Psoas muscle (tissue), 8 donors: ENCODE data around the gene SPRN. TPM values are rescaled to one million over a fixed set of nuclear protein-coding genes. Genes with fewer than 3 reads are reported as not detected.

ENCODE experiments used
- ATAC-seq, 4 donors: fragments of 200-7000 bp; cut with Tn5 transposase; one replicate each; pipeline ENCODE4 v1.9.1; 2020; ENCODE audit warnings: moderate library complexity in 3 of 4, mild to moderate bottlenecking in 2 of 4
- DNase-seq, 2 donors: peaks; one replicate each; pipeline ENCODE4 v3.0.0-alpha.2; 2020
- H3K27ac ChIP-seq: fragments of 200-600 bp; one replicate; pipeline ENCODE4 v1.8.0; 2022
- H3K27me3 ChIP-seq, 3 donors: fragments of 200-600 bp in 1 of 3; one replicate each; pipeline versions ENCODE4 v1.6.1 to v1.8.0; 2013 to 2022; ENCODE audit warnings: low read length in 2 of 3, mild to moderate bottlenecking in 2 of 3, moderate library complexity in 1 of 3; ENCODE audit not compliant: insufficient read depth in 3 of 3
- H3K36me3 ChIP-seq, 2 donors: fragments of 200-600 bp in 1 of 2; one replicate each; pipeline versions ENCODE4 v1.6.1 to v1.8.0; 2013 to 2022; ENCODE audit warnings: low read depth in 1 of 2, mild to moderate bottlenecking in 1 of 2, moderate library complexity in 1 of 2; ENCODE audit not compliant: insufficient read depth in 1 of 2
- H3K4me1 ChIP-seq: fragments of 200-600 bp; one replicate; pipeline ENCODE4 v1.8.0; 2022
- H3K4me3 ChIP-seq: fragments of 200-600 bp; one replicate; pipeline ENCODE4 v1.8.0; 2022; ENCODE audit warnings: mild to moderate bottlenecking
- H3K9me3 ChIP-seq: fragments of 200-600 bp; one replicate; pipeline ENCODE4 v1.8.0; 2022
- CTCF ChIP-seq: fragments of 200-600 bp; IDR thresholded peaks from one replicate; pipeline ENCODE4 v1.8.0; 2022; ENCODE audit warnings: antibody characterized with exemption
- WGBS, 3 donors: extraction: QIAGEN DNeasy Blood & Tissue Kit; methylation state at CpG; one replicate each; pipeline versions ENCODE4 v1.1.6 to v1.1.7; 2013; 5-methylcytosine and 5-hydroxymethylcytosine counted together
- intact Hi-C, 2 donors: fragments of 100-400 bp; cut with DNase I; formaldehyde crosslinking; loops; one replicate each; pipeline versions ENCODE4 v1.11.0 to v1.14.2; 2022
- polyA plus RNA-seq, 3 donors: library from polyadenylated mRNA; stranded (reverse); fragments of 200-250 nt; gene quantifications; one replicate each; pipeline ENCODE4 v1.2.3, GENCODE V29; 2013
- total RNA-seq, 4 donors: library from RNA; stranded (reverse); fragmentation: NEBNext Ultra II Directional in 2 of 4; extraction: Animal tissue kit (Norgen Biotek cat#: 25700) in 2 of 4; gene quantifications; one replicate each; pipeline versions ENCODE4 v1.2.1 to v1.2.4, GENCODE V29; 2021 to 2023
- donor health status: healthy with polysubstance abuse.
- donor health status: DM: no; HTN: no; CAD: no; lungs with moderate emphysema.
- donor health status: Bipolar disorder and iron deficiency.
- donor health status: healthy.
- donor health status: DM: yes; HTN: yes; CAD: no.
- donor health status: DM: no; HTN: no; CAD: no.
- donor health status: DM: no; HTN: no; CAD: no.
- donor health status: DM: yes; HTN: yes; CAD: no.

SPRN gene
- total and polyA plus RNA-seq, 7 donors: 0.08 to 0.22 (median 0.12) TPM; not detected in 4

DNA sequence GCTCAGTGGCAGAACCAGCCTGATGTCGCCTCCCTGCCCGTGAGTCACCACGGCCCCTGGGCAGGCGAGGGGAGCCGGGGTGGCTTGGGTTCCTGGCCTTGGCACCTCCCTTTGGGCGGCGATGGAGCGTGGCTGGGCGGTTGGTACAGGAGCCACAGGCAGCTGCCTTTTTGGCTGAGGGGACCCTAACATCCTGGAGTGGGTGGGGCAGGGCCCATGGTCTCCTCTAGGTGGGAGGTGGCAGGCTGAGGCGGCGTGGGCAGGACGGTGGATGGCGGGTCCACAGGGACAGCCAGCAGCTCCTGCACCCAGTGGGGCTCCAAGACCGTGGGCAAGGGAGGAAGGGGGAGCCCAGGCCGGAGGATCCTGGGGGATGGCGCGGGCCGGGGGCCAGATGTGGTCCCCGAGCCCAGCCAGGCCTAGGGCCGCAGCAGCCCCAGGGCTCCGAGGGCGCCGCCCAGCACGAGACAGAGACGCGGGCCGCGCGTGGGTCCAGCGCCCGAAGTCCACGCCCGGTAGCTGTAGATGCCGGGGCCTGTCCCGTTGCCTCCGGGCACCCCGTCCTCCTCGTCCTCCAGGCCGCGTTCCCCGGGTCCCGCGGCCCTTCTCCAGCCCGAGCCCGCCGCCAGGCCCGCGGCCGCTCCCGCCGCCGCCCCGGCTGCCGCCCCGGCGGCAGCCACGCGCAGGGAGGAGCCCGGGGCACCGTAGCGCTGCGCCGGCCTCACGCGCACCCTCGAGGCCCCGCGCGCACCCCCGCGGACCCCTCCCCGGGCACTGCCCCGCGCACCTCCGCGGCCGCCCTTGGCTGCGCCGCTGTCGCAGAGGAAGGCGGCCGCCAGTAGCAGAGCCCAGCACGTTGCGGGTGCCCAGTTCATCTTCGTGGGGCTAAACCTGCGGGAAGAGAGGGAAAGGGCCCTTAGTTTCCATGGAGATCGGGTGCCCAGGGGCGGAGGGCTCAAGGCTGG lies 1.3 kb downstream of the SPRN start:
- Histone ChIP-seq H3K27me3 (peaks cover 0 to 15% (median 8%) of the 10 kb centered on the region in 3 donors), H3K27ac (no peak overlapping the region), H3K4me1 (peaks cover 3% of the 10 kb centered on the region), H3K36me3 (peaks cover 0 to 30% of the 10 kb centered on the region in 2 donors), H3K4me3 (no peak overlapping the region), H3K9me3 (peaks cover 1% of the 10 kb centered on the region)
- TF ChIP-seq CTCF: no peak
- intact Hi-C loops: no loop called here
- no peak for DNase-seq
- peak in 2 of 4 donors; percentile 22 to 45 for ATAC-seq
- whole genome bisulfite sequencing, 3 donors: 12 to 15% (median 14%) methylated on average over 58 to 88 of the region's 88 CpGs

DNA sequence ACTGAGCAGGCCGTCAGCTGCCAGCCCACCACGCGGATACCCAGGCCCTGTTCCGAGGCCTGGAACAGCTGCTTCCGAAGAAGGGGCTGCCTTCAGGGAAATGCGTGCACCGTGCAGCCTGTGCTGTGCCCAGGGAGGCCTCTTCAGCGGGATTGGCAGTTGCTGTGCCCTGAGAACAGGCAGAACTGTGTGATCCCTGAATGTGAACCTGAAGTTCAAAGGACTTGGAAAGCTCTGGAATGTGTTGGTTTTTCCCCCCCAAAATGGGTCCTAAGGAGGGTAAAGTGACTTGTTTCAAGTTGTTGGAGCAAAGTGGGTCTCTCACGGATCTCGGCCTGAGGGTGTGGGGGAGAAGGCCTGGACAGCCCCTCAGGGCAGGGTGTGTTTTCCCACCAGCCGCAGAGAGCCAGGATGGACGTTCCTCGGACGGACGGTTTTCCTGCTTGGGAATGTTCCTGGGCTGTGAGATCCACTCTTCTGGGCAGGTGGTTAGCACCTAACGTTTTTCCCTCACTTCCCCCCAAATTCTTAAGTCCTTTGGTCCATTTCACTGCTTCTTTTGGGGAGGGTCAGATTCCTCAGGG lies 2.1 kb downstream of the SPRN start:
- Histone ChIP-seq H3K27ac (no peak overlapping the region), H3K36me3 (peaks cover 0 to 35% of the 10 kb centered on the region in 2 donors), H3K9me3 (no peaks in the 10 kb centered on the region), H3K4me3 (no peak overlapping the region), H3K27me3 (peaks cover 0 to 15% (median 8%) of the 10 kb centered on the region in 3 donors), H3K4me1 (peaks cover 3% of the 10 kb centered on the region)
- intact Hi-C loops: no loop called here
- DNase-seq (no peak), ATAC-seq (no peak)
- 65 to 74% (median 66%) methylated on average over 16 of the region's 16 CpGs for whole genome bisulfite sequencing, 3 donors
- no peak for TF ChIP-seq CTCF

DNA sequence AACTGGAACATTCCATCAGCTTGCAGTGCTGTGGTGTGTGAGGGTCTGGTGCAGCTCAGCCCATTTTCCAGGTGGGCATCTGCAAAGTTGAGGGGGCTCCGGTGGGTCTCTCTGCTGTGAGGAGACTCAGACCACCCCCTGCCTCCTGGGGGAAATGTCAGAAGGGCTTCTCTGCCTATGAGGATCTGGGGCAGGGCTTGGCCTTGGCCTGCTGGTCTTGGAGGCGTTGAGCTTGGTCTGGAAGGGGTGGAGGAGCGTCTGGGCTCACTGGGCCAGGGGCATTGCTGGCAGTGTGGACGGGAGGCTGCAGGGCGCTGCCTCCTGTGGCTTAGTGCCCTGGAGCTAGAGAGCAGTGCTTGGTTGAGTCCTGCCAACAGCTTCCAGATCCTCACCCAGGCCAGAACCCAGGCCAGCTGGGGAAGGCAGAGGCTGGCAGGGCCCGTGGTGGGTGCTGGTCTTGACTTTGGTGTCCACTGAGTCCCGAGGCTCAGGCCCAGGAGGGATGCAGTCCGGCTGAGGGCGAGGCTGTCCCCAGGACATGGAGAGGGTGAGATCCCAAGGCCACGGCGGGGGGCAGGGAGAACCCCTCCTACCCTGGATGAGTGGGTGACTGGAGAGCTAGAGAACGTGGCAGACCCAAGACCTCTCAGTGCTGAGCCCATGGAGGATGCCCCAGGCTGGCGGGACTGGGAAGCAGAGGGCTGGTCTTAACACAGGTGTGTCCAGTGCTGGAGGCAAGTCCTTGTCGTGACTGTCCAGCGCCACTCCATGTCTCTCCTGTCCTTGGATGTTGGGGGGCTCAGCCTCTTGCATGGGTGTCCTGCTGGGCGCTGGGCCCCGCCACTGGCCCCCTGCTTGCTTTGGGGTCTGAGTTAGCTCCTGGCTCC lies 2.8 kb downstream of the SPRN start:
- ATAC-seq (peak in 1 of 4 donors; percentile 8), DNase-seq (no peak)
- H3K4me1 ChIP-seq: peaks cover 3% of the 10 kb centered on the region
- no peak for TF ChIP-seq CTCF
- H3K36me3 ChIP-seq: peaks cover 0 to 35% of the 10 kb centered on the region in 2 donors
- intact Hi-C loops: no loop called here
- 73 to 82% (median 75%) methylated on average over 14 to 16 of the region's 17 CpGs for WGBS, 3 donors
- peaks cover 0 to 15% (median 8%) of the 10 kb centered on the region in 3 donors for H3K27me3 ChIP-seq
- H3K27ac ChIP-seq: no peak overlapping the region
- no peaks in the 10 kb centered on the region for H3K9me3 ChIP-seq
- no peak overlapping the region for H3K4me3 ChIP-seq

GRCh38 chr10:133420579-133420978 lies 3.8 kb downstream of the SPRN start:
- Histone ChIP-seq H3K4me1 (peaks cover 3% of the 10 kb centered on the region), H3K36me3 (peaks cover 0 to 36% of the 10 kb centered on the region in 2 donors), H3K27ac (no peak overlapping the region), H3K4me3 (no peak overlapping the region), H3K9me3 (no peaks in the 10 kb centered on the region), H3K27me3 (peaks cover 0 to 15% (median 8%) of the 10 kb centered on the region in 3 donors)
- no peak for DNase-seq
- no peak for ATAC-seq
- 91 to 97% (median 96%) methylated on average over 6 of the region's 6 CpGs for WGBS, 3 donors
- intact Hi-C loops: no loop called here
- TF ChIP-seq CTCF: no peak
